Activated T-cell treated with anti-CD3 and anti-CD28 coated beads, Interleukin-2, amount 50 U/mL, for 24 hours (primary cell): ENCODE data around the gene CARS2.
"Not testable (repeated sequence)": the region's sequence is repeated elsewhere in the genome, so short reads cannot be mapped to it uniquely, and the experiment has no call there.

Experiments
- DNase-seq: peaks from one replicate; pipeline ENCODE4 v3.0.0-alpha.2; 2020
- H3K27ac Mint-ChIP-seq: 2 replicates; pipeline ENCODE4 v1.8.0; 2020; ENCODE audit warnings: mild to moderate bottlenecking, mixed read lengths
- H3K27me3 Mint-ChIP-seq: 2 replicates; pipeline ENCODE4 v1.8.0; 2020; ENCODE audit warnings: mixed read lengths
- H3K36me3 Mint-ChIP-seq: 2 replicates; pipeline ENCODE4 v1.8.0; 2020; ENCODE audit warnings: low read depth, mixed read lengths
- H3K4me1 Mint-ChIP-seq: 2 replicates; pipeline ENCODE4 v1.8.0; 2020; ENCODE audit warnings: low read depth, mixed read lengths
- H3K4me3 Mint-ChIP-seq: 2 replicates; pipeline ENCODE4 v1.8.0; 2020; ENCODE audit warnings: mild to moderate bottlenecking, moderate library complexity, mixed read lengths
- H3K9me3 Mint-ChIP-seq: 2 replicates; pipeline ENCODE4 v1.8.0; 2020; ENCODE audit warnings: mixed read lengths

CARS2 gene

DNA sequence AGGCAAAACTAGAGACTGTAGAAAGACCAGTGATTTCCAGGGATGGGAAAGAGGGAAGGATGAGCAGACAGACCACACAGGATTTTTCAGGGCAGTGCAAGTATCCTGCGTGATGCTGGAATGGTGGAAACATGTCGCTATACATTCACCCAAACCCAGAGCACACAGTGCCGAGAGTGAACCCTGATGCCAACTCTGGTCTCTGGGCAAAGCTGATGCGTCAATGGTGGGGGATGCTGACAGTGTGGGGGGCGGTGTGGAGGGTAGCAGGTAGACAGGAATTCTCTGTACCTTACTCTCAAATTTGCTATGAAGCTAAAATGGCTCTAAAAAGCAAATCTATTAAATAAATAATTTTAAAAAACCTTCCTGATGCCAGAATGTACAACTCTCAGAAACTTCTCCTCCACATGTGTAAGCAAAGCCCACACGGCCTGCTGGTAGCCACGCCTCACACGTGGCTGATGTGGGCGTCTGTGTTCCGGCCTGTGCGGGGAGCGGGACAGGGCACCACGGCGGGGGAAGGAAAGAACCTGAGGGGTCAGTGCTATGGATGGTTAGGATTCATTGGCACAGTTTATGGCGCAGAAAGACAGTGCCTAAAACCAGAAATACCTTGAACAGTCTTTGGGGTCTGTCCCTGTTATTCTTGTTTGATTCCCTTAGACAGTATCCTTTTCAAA lies 23.9 kb downstream of the CARS2 start:
- H3K9me3 Mint-ChIP-seq: no peaks in the 10 kb centered on the region
- H3K36me3 Mint-ChIP-seq: peaks cover 91% of the 10 kb centered on the region
- DNase-seq: no peak
- H3K27ac Mint-ChIP-seq: no peak overlapping the region
- H3K27me3 Mint-ChIP-seq: no peaks in the 10 kb centered on the region
- no peak overlapping the region for H3K4me3 Mint-ChIP-seq
- peaks cover 12% of the 10 kb centered on the region for H3K4me1 Mint-ChIP-seq

DNA sequence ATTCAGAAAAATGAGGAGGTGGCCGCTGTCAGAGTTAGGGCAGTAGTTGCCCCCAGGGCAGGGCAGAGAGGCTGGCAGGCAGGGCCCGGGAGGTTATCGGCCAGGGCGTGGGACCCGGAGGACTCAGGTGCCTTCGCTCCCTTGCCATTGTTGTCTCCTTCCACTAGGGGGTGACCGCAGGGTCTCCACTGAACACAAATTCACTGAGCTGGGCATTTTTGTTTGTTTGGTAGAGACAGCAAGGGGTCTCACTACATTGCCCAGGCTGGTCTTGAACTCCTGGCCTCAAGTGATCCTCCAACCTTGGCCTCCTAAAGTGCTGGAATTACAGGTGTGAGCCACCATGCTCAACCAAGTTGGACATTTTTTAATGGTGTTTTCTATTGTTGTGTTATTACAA lies 25.1 kb downstream of the CARS2 start:
- Mint-ChIP-seq H3K9me3 (no peaks in the 10 kb centered on the region), H3K27ac (no peak overlapping the region), H3K27me3 (no peaks in the 10 kb centered on the region), H3K4me1 (peaks cover 21% of the 10 kb centered on the region), H3K36me3 (peaks cover 91% of the 10 kb centered on the region), H3K4me3 (no peak overlapping the region)
- no peak for DNase-seq

DNA sequence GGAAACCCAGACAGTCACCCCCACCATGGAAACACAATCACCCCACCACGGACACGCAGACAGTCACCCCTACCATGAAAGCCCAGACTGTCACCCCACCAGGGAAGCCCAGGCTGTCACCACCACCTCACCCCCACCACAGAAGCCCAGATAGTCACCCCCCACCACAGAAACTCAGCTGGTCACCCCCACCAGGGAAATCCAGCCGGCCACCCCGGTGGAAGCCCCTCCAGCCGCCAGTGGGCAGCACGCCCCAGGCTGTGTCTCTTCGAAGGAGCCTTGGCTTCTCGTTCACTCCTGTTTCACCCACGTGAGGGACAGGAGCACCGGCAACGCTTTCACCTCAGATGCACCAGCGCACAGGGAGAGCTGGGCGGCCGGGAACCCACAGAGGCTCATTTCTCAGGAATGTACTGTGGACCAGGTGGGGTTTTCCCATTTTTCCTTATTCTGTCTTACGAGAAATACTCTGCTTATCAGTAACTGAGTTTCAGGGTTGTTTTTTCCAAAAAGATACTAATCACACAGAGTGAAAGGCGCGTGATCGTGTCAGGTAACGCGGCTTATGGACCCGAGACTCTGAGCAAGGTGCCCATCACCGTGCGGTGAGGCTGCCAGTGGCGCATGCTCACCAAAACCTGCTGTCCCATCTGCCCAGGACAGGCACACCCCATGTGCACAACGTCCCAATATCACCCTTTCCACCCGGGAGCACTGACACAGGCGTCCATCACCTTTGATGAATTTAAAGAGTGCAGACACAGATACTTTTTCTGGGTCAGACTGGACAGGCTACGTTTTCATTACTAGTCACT lies 28.0 kb downstream of the CARS2 start:
- H3K4me1 Mint-ChIP-seq: peaks cover 27% of the 10 kb centered on the region
- no peak for DNase-seq
- no peaks in the 10 kb centered on the region for H3K9me3 Mint-ChIP-seq
- peaks cover 92% of the 10 kb centered on the region for H3K36me3 Mint-ChIP-seq
- H3K4me3 Mint-ChIP-seq: no peak overlapping the region
- H3K27ac Mint-ChIP-seq: peak overlapping the region; percentile 74
- no peaks in the 10 kb centered on the region for H3K27me3 Mint-ChIP-seq

DNA sequence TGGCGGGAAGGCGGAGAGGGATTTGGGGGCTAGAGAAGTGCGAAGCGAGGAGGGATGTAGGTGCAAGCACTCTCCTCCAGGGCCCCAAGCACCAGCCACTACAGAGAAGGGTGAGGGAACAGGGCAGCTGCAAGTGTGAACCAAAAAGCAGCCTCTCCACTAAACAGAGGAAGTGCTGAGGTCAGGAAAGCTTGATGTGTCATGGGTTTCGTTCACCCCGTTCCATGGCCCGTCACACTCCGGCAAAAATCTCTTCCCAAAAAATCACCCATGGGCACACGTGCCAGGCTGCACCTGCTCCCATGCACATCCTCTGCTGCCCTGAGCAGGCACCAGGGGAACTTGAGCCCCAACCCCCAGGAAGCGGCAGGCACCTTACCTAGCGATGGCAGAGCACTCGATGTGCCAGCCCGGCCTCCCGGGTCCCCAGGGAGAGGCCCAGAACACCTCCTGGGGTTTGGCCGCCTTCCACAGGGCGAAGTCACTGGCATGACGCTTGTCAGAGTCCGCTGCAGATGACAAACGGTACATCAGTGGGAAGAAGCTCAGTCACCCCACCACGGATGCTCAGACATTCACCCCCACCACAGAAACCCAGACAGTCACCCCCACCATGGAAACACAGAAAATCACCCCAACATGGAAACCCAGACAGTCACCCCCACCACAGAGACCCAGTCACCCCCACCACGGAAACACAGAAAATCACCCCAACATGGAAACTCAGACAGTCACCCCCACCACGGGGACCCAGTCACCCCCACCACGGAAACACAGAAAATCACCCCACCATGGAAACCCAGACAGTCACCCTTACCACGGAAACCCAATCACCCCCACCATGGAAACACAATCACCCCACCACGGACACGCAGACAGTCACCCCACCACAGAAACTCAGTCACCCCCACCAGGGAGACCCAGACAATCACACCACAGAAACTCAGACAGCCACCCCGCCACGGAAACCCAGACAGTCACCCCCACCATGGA lies 29.0 kb downstream of the CARS2 start:
- Mint-ChIP-seq H3K36me3 (peaks cover 91% of the 10 kb centered on the region), H3K4me1 (peaks cover 34% of the 10 kb centered on the region), H3K27ac (peak overlapping the region; percentile 74), H3K4me3 (no peak overlapping the region), H3K27me3 (no peaks in the 10 kb centered on the region), H3K9me3 (no peaks in the 10 kb centered on the region)
- peak; percentile 38 for DNase-seq

DNA sequence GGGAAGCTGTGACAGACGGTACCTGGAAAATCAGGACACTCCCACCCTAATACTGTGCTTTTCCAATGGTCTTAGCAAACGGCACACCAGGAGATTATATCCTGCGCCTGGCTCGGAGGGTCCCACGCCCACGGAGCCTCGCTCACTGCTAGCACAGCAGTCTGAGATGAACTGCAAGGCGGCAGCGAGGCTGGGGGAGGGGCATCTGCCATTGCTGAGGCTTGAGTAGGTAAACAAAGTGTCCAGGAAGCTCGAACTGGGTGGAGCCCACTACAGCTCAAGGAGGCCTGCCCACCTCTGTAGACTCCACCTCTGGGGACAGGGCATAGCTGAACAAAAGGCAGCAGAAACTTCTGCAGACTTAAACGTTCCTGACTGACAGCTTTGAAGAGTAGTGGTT lies 36.1 kb downstream of the CARS2 start:
- not testable (repeated sequence) for DNase-seq, H3K4me3 Mint-ChIP-seq, H3K9me3 Mint-ChIP-seq, H3K27ac Mint-ChIP-seq, H3K27me3 Mint-ChIP-seq
- peaks cover 97% of the 10 kb centered on the region for H3K36me3 Mint-ChIP-seq
- H3K4me1 Mint-ChIP-seq: peaks cover 22% of the 10 kb centered on the region

DNA sequence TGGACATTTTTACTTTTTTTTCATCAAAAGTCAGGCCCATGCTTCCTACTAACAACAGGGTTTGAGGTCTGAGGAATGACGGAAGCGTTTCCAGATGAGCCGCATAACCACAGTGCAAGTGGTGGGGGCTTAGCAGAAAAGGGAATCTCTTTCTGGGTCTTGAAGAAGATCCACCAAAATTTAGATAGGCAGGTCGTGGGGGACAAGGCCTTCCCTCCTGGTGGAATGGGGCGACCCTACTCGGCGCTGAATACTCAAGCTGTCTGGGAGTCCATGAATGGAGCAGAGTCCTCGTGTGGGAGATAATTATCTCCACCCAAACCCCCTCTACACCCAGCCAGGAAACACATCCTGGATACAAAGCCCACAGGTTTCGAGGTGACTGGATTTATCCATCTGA lies 36.9 kb downstream of the CARS2 start:
- Mint-ChIP-seq H3K27me3 (no peaks in the 10 kb centered on the region), H3K36me3 (peaks cover 97% of the 10 kb centered on the region), H3K4me1 (peaks cover 21% of the 10 kb centered on the region), H3K27ac (no peak overlapping the region), H3K9me3 (no peaks in the 10 kb centered on the region), H3K4me3 (no peak overlapping the region)
- DNase-seq: no peak

DNA sequence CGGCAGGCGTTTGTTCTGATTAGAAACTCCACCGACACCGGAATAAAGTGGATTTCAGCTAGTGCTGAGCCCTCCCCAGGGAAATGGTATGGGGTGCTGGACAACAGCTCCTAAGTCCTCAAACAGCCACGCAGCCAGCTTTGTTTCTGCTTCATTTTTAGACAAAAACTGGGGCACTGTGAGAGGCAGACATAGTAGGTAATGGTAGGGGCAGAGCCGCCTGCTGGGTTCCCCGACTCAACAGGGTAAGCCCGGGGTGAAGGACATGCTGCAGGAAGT lies 39.7 kb downstream of the CARS2 start:
- Mint-ChIP-seq H3K36me3 (peaks cover 99% of the 10 kb centered on the region), H3K9me3 (peaks cover 4% of the 10 kb centered on the region), H3K4me1 (peaks cover 7% of the 10 kb centered on the region), H3K27ac (no peak overlapping the region), H3K4me3 (no peak overlapping the region), H3K27me3 (no peaks in the 10 kb centered on the region)
- no peak for DNase-seq

DNA sequence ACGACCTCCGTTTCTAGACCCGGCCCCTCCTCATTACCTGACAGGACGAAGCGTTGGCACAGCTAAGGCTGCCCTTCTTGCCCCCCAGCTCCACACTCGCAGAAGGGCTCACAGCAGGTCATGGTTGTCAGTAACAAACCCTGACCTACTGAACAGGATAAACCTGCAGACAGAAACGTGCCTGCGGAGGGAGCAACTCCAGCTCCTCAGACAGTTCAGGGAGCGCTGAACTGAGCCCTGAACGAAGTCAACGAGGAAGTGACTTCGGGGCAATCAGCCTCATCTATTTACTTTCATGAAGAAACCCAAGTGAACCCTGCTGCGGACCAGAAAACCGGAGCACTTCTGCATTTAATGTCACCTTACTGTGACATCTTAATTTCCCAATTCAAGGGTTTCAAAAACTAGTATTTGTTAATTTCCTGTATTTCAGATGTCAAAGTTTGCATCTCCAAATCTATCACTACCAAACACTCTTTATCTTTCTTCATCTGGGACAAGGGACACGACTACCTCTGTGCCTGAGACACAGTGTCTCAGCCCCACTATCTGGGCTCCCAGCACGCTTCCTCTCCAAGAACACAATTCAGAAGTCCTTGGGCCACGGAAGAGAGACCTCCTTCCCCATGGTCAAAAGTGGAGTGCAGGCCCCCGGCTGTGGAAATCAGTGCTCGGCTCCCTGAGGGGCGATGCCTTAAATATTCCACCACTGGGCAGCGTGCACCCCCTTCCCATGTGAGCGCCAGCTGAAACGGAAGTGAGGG lies 40.2 kb downstream of the CARS2 start:
- Mint-ChIP-seq H3K27me3 (no peaks in the 10 kb centered on the region), H3K27ac (no peak overlapping the region), H3K36me3 (peaks cover 98% of the 10 kb centered on the region), H3K4me3 (no peak overlapping the region), H3K9me3 (peaks cover 4% of the 10 kb centered on the region), H3K4me1 (peaks cover 2% of the 10 kb centered on the region)
- DNase-seq: no peak

DNA sequence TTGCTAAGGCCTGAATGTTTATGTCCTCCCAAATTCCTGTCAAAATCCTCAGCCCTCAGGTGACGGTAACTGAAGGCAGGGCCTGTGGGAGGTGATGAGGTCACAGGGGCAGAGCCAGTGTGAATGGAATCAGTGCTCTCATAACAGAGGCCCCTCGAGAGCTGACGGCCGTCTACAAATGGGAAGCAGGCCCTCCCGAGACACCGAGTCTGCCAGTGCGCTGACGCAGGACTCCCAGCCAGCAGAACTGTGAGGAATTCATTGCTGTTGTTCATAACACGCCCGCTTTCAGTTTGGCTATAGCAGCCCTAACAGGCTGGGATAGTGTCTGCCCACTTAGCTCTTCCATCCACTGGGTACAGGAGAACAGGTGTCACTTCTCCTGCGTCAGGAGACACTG lies 41.2 kb downstream of the CARS2 start:
- Mint-ChIP-seq H3K9me3 (peaks cover 6% of the 10 kb centered on the region), H3K4me1 (peaks cover 7% of the 10 kb centered on the region), H3K27me3 (no peaks in the 10 kb centered on the region), H3K27ac (no peak overlapping the region), H3K4me3 (no peak overlapping the region), H3K36me3 (peaks cover 97% of the 10 kb centered on the region)
- no peak for DNase-seq

DNA sequence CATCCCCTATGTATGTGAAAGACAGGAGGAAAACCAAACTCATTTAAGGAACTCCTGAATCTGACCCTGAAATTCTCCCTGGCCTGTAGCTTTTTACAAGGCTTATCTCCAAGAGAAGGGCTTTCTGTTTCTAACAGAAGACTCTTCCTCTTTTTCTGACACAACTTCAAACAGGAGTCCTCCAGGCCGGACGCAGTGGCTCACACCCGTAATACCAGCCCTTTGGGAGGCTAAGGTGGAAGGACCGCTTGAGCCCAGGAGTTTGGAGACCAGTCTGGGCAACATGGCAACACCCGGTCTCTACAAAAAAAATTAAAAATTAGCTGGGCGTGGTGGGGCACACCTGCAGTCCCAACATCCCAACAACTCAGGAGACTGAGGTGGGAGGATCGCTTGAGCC lies 41.9 kb downstream of the CARS2 start:
- Mint-ChIP-seq H3K27ac (no peak overlapping the region), H3K4me3 (no peak overlapping the region), H3K4me1 (peaks cover 11% of the 10 kb centered on the region), H3K36me3 (peaks cover 98% of the 10 kb centered on the region), H3K9me3 (peaks cover 6% of the 10 kb centered on the region), H3K27me3 (no peaks in the 10 kb centered on the region)
- no peak for DNase-seq

DNA sequence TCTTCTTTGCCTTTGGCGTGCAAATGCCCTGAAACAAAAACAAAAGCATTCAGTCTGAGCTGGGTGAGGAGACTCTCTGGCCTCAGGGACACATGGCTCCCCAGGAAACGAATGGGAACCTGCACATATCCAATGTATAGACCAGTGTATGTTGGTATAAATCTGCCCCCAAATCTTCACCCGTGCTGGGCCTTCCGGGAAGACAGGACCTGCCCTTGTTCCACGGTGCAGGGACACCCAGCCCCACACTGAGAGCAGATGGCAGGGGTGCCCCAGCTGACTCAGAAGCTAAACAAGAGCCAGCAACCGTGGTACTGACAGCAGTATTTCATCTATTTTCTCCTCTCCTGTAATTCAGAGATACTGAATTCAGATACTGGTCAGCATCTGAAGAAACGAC lies 42.4 kb downstream of the CARS2 start:
- no peaks in the 10 kb centered on the region for H3K27me3 Mint-ChIP-seq
- peaks cover 16% of the 10 kb centered on the region for H3K4me1 Mint-ChIP-seq
- no peak for DNase-seq
- H3K9me3 Mint-ChIP-seq: peaks cover 6% of the 10 kb centered on the region
- H3K36me3 Mint-ChIP-seq: peaks cover 98% of the 10 kb centered on the region
- no peak overlapping the region for H3K27ac Mint-ChIP-seq
- H3K4me3 Mint-ChIP-seq: no peak overlapping the region

DNA sequence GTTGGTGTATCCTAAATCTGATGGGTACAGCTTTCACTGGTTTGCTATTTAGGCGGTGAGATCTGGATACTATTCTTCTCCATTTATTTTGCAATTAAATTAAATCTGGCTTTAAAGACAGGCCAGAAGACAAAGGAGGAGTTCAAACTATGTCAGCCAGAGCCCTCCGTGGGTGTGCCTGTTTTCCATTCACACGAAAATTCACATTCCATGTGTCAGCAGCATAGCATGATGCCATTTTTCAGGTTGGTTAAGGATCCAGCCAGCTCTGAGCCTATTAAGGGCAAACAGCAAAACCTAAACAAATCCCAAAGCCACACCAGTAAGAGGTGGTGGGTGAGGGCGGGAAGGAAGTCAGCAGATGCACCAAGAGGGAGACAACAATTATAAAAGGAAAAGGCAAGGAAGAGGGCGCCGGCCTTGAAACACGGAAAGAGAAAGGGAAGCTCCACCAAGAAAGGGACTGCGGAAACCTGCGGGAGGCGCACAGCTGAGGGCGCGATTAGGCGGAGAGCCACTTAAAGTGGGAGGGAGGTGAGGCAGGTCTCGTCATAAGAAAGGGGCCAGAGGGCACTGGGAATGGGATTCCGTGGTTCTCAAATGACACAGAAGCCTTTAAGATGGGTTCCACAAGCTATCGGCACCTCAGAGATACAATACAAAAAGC lies 43.0 kb downstream of the CARS2 start:
- Mint-ChIP-seq H3K36me3 (peaks cover 98% of the 10 kb centered on the region), H3K4me1 (peaks cover 22% of the 10 kb centered on the region), H3K27me3 (no peaks in the 10 kb centered on the region), H3K9me3 (peaks cover 6% of the 10 kb centered on the region), H3K27ac (no peak overlapping the region), H3K4me3 (no peak overlapping the region)
- DNase-seq: no peak

DNA sequence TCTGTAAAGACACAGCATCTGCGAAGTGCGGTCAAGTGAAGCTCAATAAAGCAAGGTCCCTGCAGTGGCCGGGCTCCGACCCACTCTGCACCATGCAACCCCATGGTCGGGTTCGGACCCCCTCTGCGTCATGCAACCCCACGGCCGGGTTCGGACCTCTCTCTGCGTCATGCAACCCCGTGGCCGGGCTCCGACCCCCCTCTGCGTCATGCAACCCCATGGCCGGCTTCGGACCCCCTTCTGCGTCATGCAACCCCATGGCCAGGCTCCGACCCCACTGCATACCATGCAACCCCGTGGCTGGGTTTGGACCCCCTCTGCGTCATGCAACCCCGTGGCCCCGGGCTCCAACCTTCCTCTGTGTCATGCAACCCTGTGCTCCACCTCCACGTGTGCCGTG lies 43.8 kb downstream of the CARS2 start:
- peaks cover 6% of the 10 kb centered on the region for H3K9me3 Mint-ChIP-seq
- H3K27ac Mint-ChIP-seq: no peak overlapping the region
- H3K27me3 Mint-ChIP-seq: no peaks in the 10 kb centered on the region
- H3K36me3 Mint-ChIP-seq: peaks cover 98% of the 10 kb centered on the region
- no peak for DNase-seq
- H3K4me1 Mint-ChIP-seq: peaks cover 27% of the 10 kb centered on the region
- no peak overlapping the region for H3K4me3 Mint-ChIP-seq

DNA sequence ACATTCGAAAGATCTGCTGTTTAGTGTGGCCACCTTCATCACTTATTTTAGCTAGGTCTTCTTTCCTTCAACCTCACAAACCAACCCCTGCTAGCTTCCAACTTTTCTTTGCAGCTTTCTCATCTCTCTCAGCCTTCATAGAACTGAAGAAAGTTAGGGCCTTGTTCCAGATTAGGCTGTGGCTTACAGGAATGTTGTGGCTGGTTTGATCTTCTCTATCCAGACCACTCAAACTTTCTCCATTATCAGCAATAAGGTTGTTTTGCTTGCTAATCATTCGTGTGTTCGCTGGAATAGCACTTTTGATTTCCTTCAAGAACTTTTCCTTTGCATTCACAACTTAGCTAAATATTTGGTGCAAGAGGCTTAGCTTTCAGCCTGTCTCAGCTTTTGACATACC lies 44.7 kb downstream of the CARS2 start:
- no peak for DNase-seq
- peaks cover 93% of the 10 kb centered on the region for H3K36me3 Mint-ChIP-seq
- peaks cover 6% of the 10 kb centered on the region for H3K9me3 Mint-ChIP-seq
- no peak overlapping the region for H3K4me3 Mint-ChIP-seq
- H3K27me3 Mint-ChIP-seq: no peaks in the 10 kb centered on the region
- no peak overlapping the region for H3K27ac Mint-ChIP-seq
- H3K4me1 Mint-ChIP-seq: peaks cover 29% of the 10 kb centered on the region
